Measurements from ENCODE around the gene CRYBB1. TPM values are rescaled to one million over a fixed set of nuclear protein-coding genes. Genes with fewer than 3 reads are reported as not detected.

CRYBB1 gene
- total and polyA plus RNA-seq, 2 donors from 2014 or later: 0.54 to 1.7 TPM

DNA sequence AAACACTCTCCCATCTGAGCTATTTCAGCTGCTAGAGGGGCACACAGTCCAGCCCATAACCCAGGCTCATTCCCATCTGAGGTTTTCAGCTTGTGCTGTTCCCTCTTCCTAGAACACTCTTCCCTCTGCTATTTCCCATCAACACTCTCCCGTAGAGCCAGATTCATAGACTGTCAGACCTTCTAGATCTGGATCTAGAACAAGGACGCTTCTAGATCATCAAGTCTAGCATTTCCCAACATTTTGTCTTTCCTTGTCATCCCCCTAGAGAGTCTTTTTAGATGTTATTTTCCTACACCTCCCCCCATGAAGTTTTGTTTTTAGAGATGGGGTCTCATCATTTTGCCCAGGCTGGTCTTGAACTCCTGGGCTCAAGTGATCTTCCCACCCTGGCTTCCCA is 17.3 kb upstream of the CRYBB1 start:
- Histone ChIP-seq H3K27me3 (ENCODE audit: control insufficient read depth, insufficient read depth, low read length) (no peaks in the 10 kb centered on the region), H3K4me1 (ENCODE audit: control insufficient read depth in 2 of 3, insufficient read depth in 2 of 3, low read depth in 1 of 3, low read length in 3 of 3) (no peaks in the 10 kb centered on the region), H3K9me3 (ENCODE audit: control insufficient read depth in 2 of 3, insufficient read depth in 1 of 3, low read length in 3 of 3) (no peaks in the 10 kb centered on the region), H3K4me3 (ENCODE audit: low read length in 3 of 3) (no peak overlapping the region), H3K9ac (ENCODE audit: low read length in 3 of 3) (no peak overlapping the region), H3K36me3 (ENCODE audit: control insufficient read depth in 2 of 3, insufficient read depth in 3 of 3, low read length in 3 of 3) (no peaks in the 10 kb centered on the region), H3K27ac (ENCODE audit: low read depth in 2 of 2, low read length in 2 of 2) (no peak overlapping the region)
- FAIRE-seq (no peak), DNase-seq (no peak)
- intact Hi-C loops (cut with DNase I): no loop called here
- TF ChIP-seq, protein P1, sequence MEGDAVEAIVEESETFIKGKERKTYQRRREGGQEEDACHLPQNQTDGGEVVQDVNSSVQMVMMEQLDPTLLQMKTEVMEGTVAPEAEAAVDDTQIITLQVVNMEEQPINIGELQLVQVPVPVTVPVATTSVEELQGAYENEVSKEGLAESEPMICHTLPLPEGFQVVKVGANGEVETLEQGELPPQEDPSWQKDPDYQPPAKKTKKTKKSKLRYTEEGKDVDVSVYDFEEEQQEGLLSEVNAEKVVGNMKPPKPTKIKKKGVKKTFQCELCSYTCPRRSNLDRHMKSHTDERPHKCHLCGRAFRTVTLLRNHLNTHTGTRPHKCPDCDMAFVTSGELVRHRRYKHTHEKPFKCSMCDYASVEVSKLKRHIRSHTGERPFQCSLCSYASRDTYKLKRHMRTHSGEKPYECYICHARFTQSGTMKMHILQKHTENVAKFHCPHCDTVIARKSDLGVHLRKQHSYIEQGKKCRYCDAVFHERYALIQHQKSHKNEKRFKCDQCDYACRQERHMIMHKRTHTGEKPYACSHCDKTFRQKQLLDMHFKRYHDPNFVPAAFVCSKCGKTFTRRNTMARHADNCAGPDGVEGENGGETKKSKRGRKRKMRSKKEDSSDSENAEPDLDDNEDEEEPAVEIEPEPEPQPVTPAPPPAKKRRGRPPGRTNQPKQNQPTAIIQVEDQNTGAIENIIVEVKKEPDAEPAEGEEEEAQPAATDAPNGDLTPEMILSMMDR (IDR thresholded peaks at IDR 0.05; ENCODE audit: borderline replicate concordance, extremely low read depth, insufficient read depth): no peak

DNA sequence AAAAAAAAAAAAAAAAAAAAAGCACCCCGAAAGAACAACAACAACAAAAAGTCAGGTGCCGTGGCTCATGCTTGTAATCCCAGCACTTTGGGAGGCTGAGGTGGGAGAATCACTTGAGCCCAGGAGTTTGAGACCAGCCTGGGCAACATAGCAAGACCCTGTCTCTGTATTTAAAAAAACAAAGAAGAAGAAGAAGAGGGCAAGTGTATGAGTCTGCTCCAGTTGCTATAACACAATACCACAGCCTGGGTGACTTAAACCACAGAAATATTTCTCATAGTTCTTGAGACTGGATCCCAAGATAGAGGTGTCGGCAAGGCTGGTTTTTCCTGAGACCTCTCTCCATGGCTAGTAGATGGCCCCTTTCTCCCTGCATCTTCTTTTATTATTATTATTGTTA is 16.4 kb upstream of the CRYBB1 start:
- H3K4me1 ChIP-seq (ENCODE audit: control insufficient read depth in 2 of 3, insufficient read depth in 2 of 3, low read depth in 1 of 3, low read length in 3 of 3): no peaks in the 10 kb centered on the region
- intact Hi-C loops (cut with DNase I): no loop called here
- no peaks in the 10 kb centered on the region for H3K36me3 ChIP-seq (ENCODE audit: control insufficient read depth in 2 of 3, insufficient read depth in 3 of 3, low read length in 3 of 3)
- TF ChIP-seq, protein P1 (IDR thresholded peaks at IDR 0.05; ENCODE audit: borderline replicate concordance, extremely low read depth, insufficient read depth): no peak
- no peak overlapping the region for H3K27ac ChIP-seq (ENCODE audit: low read depth in 2 of 2, low read length in 2 of 2)
- no peak overlapping the region for H3K4me3 ChIP-seq (ENCODE audit: low read length in 3 of 3)
- no peak overlapping the region for H3K9ac ChIP-seq (ENCODE audit: low read length in 3 of 3)
- FAIRE-seq: no peak
- H3K9me3 ChIP-seq (ENCODE audit: control insufficient read depth in 2 of 3, insufficient read depth in 1 of 3, low read length in 3 of 3): no peaks in the 10 kb centered on the region
- H3K27me3 ChIP-seq (ENCODE audit: control insufficient read depth, insufficient read depth, low read length): no peaks in the 10 kb centered on the region
- no peak for DNase-seq

GRCh38 chr22:26632422-26633155 is 14.8 kb upstream of the CRYBB1 start:
- H3K27ac ChIP-seq (ENCODE audit: low read depth in 2 of 2, low read length in 2 of 2): peak overlapping the region in 1 of 2 donors; percentile 41
- H3K36me3 ChIP-seq (ENCODE audit: control insufficient read depth in 2 of 3, insufficient read depth in 3 of 3, low read length in 3 of 3): no peaks in the 10 kb centered on the region
- intact Hi-C loops (cut with DNase I): no loop called here
- H3K9ac ChIP-seq (ENCODE audit: low read length in 3 of 3): no peak overlapping the region
- no peaks in the 10 kb centered on the region for H3K9me3 ChIP-seq (ENCODE audit: control insufficient read depth in 2 of 3, insufficient read depth in 1 of 3, low read length in 3 of 3)
- H3K4me3 ChIP-seq (ENCODE audit: low read length in 3 of 3): no peak overlapping the region
- no peak for DNase-seq
- FAIRE-seq: no peak
- no peaks in the 10 kb centered on the region for H3K4me1 ChIP-seq (ENCODE audit: control insufficient read depth in 2 of 3, insufficient read depth in 2 of 3, low read depth in 1 of 3, low read length in 3 of 3)
- no peaks in the 10 kb centered on the region for H3K27me3 ChIP-seq (ENCODE audit: control insufficient read depth, insufficient read depth, low read length)
- TF ChIP-seq, protein P1 (IDR thresholded peaks at IDR 0.05; ENCODE audit: borderline replicate concordance, extremely low read depth, insufficient read depth): no peak

Data from kidney (tissue), 14 donors.